Upper lobe of left lung (tissue), 6 donors: ENCODE data around the gene TMEM229A. TPM values are rescaled to one million over a fixed set of nuclear protein-coding genes. Genes with fewer than 3 reads are reported as not detected.

ENCODE experiments used
- ATAC-seq, 2 donors: fragments of 200-7000 bp; cut with Tn5 transposase; one replicate each; pipeline ENCODE4 v1.9.1; 2022; ENCODE audit warnings: mild to moderate bottlenecking in 2 of 2, moderate library complexity in 2 of 2; ENCODE audit not compliant: low FRiP score in 2 of 2
- DNase-seq, 2 donors: peaks; one replicate each; pipeline ENCODE4 v3.0.0-alpha.2; 2019 to 2020
- H3K27ac ChIP-seq, 4 donors: fragments of 200-600 bp; sonication (generic); one replicate each; pipeline ENCODE4 v1.5.1; 2016 to 2019
- H3K27me3 ChIP-seq, 4 donors: fragments of 200-600 bp; sonication (generic); one replicate each; pipeline ENCODE4 v1.5.1; 2017 to 2019
- H3K36me3 ChIP-seq, 4 donors: fragments of 200-600 bp; sonication (generic); one replicate each; pipeline ENCODE4 v1.5.1; 2016 to 2019
- H3K4me1 ChIP-seq, 4 donors: fragments of 200-600 bp; sonication (generic); one replicate each; pipeline ENCODE4 v1.5.1; 2018 to 2019
- H3K4me3 ChIP-seq, 4 donors: fragments of 200-600 bp; sonication (generic); one replicate each; pipeline ENCODE4 v1.5.1; 2017 to 2019; ENCODE audit warnings: mild to moderate bottlenecking in 2 of 4, moderate library complexity in 1 of 4
- H3K9me3 ChIP-seq, 4 donors: fragments of 200-600 bp; sonication (generic); one replicate each; pipeline ENCODE4 v1.5.1; 2018 to 2019
- CTCF ChIP-seq, 6 experiments: fragments of 450-650 bp in 4 of 6; fragments of 200-600 bp in 2 of 6; sonication (generic) in 2 of 6; IDR thresholded peaks; one replicate each; pipeline ENCODE4 v1.5.1; 2016 to 2019; ENCODE audit warnings: antibody characterized with exemption in 6 of 6
- EP300 ChIP-seq, 4 donors: sonication (generic); formaldehyde crosslinking; IDR thresholded peaks; one replicate each; pipeline ENCODE4 v1.5.1; 2017; ENCODE audit warnings: antibody characterized with exemption in 4 of 4, control low read depth in 2 of 4
- POLR2A ChIP-seq, 4 donors: fragments of 450-650 bp; IDR thresholded peaks; one replicate each; pipeline ENCODE4 v1.5.1; 2016 to 2017; ENCODE audit warnings: antibody characterized with exemption in 4 of 4, mild to moderate bottlenecking in 2 of 4
- POLR2AphosphoS5 ChIP-seq, 2 donors: sonication (generic); formaldehyde crosslinking; IDR thresholded peaks; one replicate each; pipeline ENCODE4 v1.5.1; 2017; ENCODE audit warnings: antibody characterized with exemption in 2 of 2
- WGBS, 2 donors: methylation state at CpG; one replicate each; pipeline ENCODE4 v1.1.5; 2017 to 2018; 5-methylcytosine and 5-hydroxymethylcytosine counted together
- total RNA-seq, 6 donors: library from RNA; depleted of rRNA in 4 of 6; stranded (reverse); fragments of >200 nt in 4 of 6; gene quantifications; one replicate each; pipeline versions ENCODE4 v1.1.0 to v1.2.1, GENCODE V29; 2016 to 2021
- donor health status: DM: no; HTN: no; CAD: no; lungs with moderate emphysema.
- donor health status: DM: no; HTN: yes; CAD: no; lungs with severe emphysema.

Gene TMEM229A
- total RNA-seq, 6 donors from 2014 or later: 0.14 TPM; not detected in 5

GRCh38 chr7:123994449-123994848 is 38.4 kb downstream of the TMEM229A start:
- Histone ChIP-seq H3K36me3 (no peaks in the 10 kb centered on the region), H3K4me1 (no peaks in the 10 kb centered on the region), H3K27me3 (no peaks in the 10 kb centered on the region), H3K9me3 (no peaks in the 10 kb centered on the region), H3K27ac (no peak overlapping the region), H3K4me3 (no peak overlapping the region)
- DNase-seq (no peak), ATAC-seq (no peak)
- TF ChIP-seq CTCF (IDR thresholded peaks at IDR 0.05) (no peak), EP300 (IDR thresholded peaks at IDR 0.05) (no peak), POLR2AphosphoS5 (IDR thresholded peaks at IDR 0.05) (no peak), POLR2A (IDR thresholded peaks at IDR 0.05) (no peak)

- TF ChIP-seq POLR2A (IDR thresholded peaks at IDR 0.05): no peak
- no peak for TF ChIP-seq POLR2AphosphoS5 (IDR thresholded peaks at IDR 0.05)
- no peak for TF ChIP-seq EP300 (IDR thresholded peaks at IDR 0.05)
- TF ChIP-seq CTCF (IDR thresholded peaks at IDR 0.05): no peak
- no peak for DNase-seq
- Histone ChIP-seq H3K4me1 (no peaks in the 10 kb centered on the region), H3K36me3 (no peaks in the 10 kb centered on the region), H3K27ac (no peak overlapping the region), H3K4me3 (no peak overlapping the region), H3K9me3 (no peaks in the 10 kb centered on the region), H3K27me3 (no peaks in the 10 kb centered on the region)
- 79 to 80% methylated on average over 2 of the region's 2 CpGs for WGBS, 2 donors
- ATAC-seq: no peak
Observed at GRCh38 chr7:123993996-123994395, 38.9 kb downstream of the TMEM229A start.

GRCh38 chr7:123992913-123993518 is 39.9 kb downstream of the TMEM229A start:
- no peak for ATAC-seq
- no peaks in the 10 kb centered on the region for H3K36me3 ChIP-seq
- no peaks in the 10 kb centered on the region for H3K27me3 ChIP-seq
- DNase-seq: no peak
- no peak overlapping the region for H3K27ac ChIP-seq
- TF ChIP-seq EP300 (IDR thresholded peaks at IDR 0.05) (no peak), POLR2A (IDR thresholded peaks at IDR 0.05) (no peak), CTCF (IDR thresholded peaks at IDR 0.05) (no peak), POLR2AphosphoS5 (IDR thresholded peaks at IDR 0.05) (no peak)
- no peaks in the 10 kb centered on the region for H3K4me1 ChIP-seq
- H3K4me3 ChIP-seq: no peak overlapping the region
- 66 to 73% methylated on average over 2 of the region's 2 CpGs for WGBS, 2 donors
- no peaks in the 10 kb centered on the region for H3K9me3 ChIP-seq

GRCh38 chr7:123987445-123987844 is 45.4 kb downstream of the TMEM229A start:
- H3K36me3 ChIP-seq: no peaks in the 10 kb centered on the region
- H3K27me3 ChIP-seq: no peaks in the 10 kb centered on the region
- TF ChIP-seq EP300 (IDR thresholded peaks at IDR 0.05): no peak
- no peak for TF ChIP-seq CTCF (IDR thresholded peaks at IDR 0.05)
- TF ChIP-seq POLR2AphosphoS5 (IDR thresholded peaks at IDR 0.05): no peak
- TF ChIP-seq POLR2A (IDR thresholded peaks at IDR 0.05): no peak
- no peaks in the 10 kb centered on the region for H3K4me1 ChIP-seq
- WGBS, 2 donors: 37 to 45% methylated on average over 2 of the region's 2 CpGs
- H3K9me3 ChIP-seq: no peaks in the 10 kb centered on the region
- no peak for DNase-seq
- no peak overlapping the region for H3K4me3 ChIP-seq
- no peak for ATAC-seq
- no peak overlapping the region for H3K27ac ChIP-seq

Other genes with a start within 250 kb of the TMEM229A start
- gene HYAL4, start 187.9 kb downstream of the TMEM229A start, total RNA-seq: not detected
- gene SPAM1, start 107.8 kb downstream of the TMEM229A start, total RNA-seq: not detected